ENCODE data around the gene DGKI.

The DGKI gene

DNA sequence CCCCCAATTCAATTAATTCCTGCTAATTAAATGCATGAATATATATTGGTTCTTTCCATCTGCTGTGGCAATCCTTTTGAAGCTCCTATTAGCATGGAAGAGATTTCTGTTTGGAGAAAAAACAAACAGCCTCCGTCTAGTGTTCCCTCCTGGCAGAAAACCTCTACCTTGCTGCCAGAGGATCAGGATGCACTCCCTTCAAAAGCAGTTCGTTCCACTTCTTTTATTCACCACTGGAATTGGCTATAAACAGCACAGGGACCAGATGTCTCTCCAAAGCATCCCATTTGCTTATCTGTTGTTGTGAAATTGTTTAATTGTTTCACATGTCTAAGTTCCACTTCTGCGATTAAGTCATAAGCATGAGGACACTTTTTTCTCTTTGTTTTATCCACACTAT is 425.4 kb downstream of the DGKI start:
- ChIA-PET CTCF (no interaction called here), POLR2A (no interaction called here)
- TF ChIP-seq ZNF23 (tag by site-specific recombination; IDR thresholded peaks at IDR 0.05; ENCODE audit: borderline replicate concordance) (no peak), REPIN1 (tag by site-specific recombination; IDR thresholded peaks at IDR 0.05; ENCODE audit: low read depth) (no peak), ZNF140 (tag by site-specific recombination; IDR thresholded peaks at IDR 0.05) (no peak), ZNF658 (tag by site-specific recombination; IDR thresholded peaks at IDR 0.05) (no peak)
- TF ChIP-seq, protein P1, sequence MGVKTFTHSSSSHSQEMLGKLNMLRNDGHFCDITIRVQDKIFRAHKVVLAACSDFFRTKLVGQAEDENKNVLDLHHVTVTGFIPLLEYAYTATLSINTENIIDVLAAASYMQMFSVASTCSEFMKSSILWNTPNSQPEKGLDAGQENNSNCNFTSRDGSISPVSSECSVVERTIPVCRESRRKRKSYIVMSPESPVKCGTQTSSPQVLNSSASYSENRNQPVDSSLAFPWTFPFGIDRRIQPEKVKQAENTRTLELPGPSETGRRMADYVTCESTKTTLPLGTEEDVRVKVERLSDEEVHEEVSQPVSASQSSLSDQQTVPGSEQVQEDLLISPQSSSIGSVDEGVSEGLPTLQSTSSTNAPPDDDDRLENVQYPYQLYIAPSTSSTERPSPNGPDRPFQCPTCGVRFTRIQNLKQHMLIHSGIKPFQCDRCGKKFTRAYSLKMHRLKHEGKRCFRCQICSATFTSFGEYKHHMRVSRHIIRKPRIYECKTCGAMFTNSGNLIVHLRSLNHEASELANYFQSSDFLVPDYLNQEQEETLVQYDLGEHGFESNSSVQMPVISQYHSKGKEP (tag by site-specific recombination; IDR thresholded peaks at IDR 0.05), result no peak
- TF ChIP-seq, protein P2, sequence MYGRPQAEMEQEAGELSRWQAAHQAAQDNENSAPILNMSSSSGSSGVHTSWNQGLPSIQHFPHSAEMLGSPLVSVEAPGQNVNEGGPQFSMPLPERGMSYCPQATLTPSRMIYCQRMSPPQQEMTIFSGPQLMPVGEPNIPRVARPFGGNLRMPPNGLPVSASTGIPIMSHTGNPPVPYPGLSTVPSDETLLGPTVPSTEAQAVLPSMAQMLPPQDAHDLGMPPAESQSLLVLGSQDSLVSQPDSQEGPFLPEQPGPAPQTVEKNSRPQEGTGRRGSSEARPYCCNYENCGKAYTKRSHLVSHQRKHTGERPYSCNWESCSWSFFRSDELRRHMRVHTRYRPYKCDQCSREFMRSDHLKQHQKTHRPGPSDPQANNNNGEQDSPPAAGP (tag by site-specific recombination; IDR thresholded peaks at IDR 0.05), result no peak
- no peak overlapping the region for H3K27ac ChIP-seq (ENCODE audit: extremely low read depth, low read depth, low read length)
- no peaks in the 10 kb centered on the region for H3K4me1 ChIP-seq (ENCODE audit: control insufficient read depth, insufficient read depth, low read length)
- no peaks in the 10 kb centered on the region for H3K9me3 ChIP-seq (ENCODE audit: control insufficient read depth, insufficient read depth, low read depth, low read length)
- H3K4me3 ChIP-seq (ENCODE audit: low read depth, low read length), result no peak overlapping the region
- no peaks in the 10 kb centered on the region for H3K36me3 ChIP-seq (ENCODE audit: control insufficient read depth in 2 of 2, insufficient read depth in 1 of 2, low read length in 2 of 2)

DNA sequence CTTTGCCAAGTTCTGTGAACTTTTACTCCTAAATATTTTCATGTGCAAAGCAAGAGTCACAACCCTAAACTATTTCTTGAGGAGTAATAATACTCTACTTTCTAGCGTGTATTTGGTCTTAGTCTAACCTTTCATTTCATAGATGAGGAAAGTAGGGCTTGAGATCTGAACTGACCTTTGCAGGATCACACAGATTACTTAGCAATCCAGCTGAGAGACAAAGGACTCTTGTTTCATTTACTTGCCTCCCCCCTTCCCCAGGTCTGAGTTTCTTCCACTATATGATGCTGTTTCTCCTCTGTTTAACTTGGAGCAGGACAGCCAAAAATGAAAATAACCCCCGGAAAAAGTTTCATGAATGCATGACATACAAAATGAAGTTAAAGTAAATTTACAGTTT is 427.9 kb downstream of the DGKI start:
- Histone ChIP-seq H3K9me3 (ENCODE audit: control insufficient read depth, insufficient read depth, low read depth, low read length) (no peaks in the 10 kb centered on the region), H3K4me3 (ENCODE audit: low read depth, low read length) (no peak overlapping the region), H3K36me3 (ENCODE audit: control insufficient read depth in 2 of 2, insufficient read depth in 1 of 2, low read length in 2 of 2) (no peaks in the 10 kb centered on the region), H3K27ac (ENCODE audit: extremely low read depth, low read depth, low read length) (no peak overlapping the region), H3K4me1 (ENCODE audit: control insufficient read depth, insufficient read depth, low read length) (no peaks in the 10 kb centered on the region)
- POLR2A ChIA-PET, result no interaction called here
- CTCF ChIA-PET, result interaction anchor here (0.6 kb wide), 1 partner anchor 208 kb away, joined by 3 read pairs; no protein-coding TSS in a partner anchor
- TF ChIP-seq ZNF777 (tag by site-specific recombination; IDR thresholded peaks at IDR 0.05; ENCODE audit: borderline replicate concordance) (no peak), SCRT1 (tag by site-specific recombination; IDR thresholded peaks at IDR 0.05; ENCODE audit: borderline replicate concordance) (no peak), ZNF501 (tag by site-specific recombination; IDR thresholded peaks at IDR 0.05) (no peak), ZNF112 (tag by site-specific recombination; IDR thresholded peaks at IDR 0.05) (no peak), MEIS1 (CRISPR knock-in tag; IDR thresholded peaks at IDR 0.05; ENCODE audit: borderline replicate concordance) (no peak), ZNF341 (tag by site-specific recombination; IDR thresholded peaks at IDR 0.05; ENCODE audit: low read depth) (no peak), ZNF76 (tag by site-specific recombination; IDR thresholded peaks at IDR 0.05; ENCODE audit: borderline replicate concordance, low read depth) (no peak), ZNF146 (tag by site-specific recombination; IDR thresholded peaks at IDR 0.05) (no peak)
- TF ChIP-seq, protein P3, sequence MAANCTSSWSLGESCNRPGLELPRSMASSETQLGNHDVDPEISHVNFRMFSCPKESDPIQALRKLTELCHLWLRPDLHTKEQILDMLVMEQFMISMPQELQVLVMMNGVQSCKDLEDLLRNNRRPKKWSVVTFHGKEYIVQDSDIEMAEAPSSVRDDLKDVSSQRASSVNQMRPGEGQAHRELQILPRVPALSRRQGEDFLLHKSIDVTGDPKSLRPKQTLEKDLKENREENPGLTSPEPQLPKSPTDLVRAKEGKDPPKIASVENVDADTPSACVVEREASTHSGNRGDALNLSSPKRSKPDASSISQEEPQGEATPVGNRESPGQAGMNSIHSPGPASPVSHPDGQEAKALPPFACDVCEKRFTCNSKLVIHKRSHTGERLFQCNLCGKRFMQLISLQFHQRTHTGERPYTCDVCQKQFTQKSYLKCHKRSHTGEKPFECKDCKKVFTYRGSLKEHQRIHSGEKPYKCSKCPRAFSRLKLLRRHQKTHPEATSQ (tag by site-specific recombination; IDR thresholded peaks at IDR 0.05), result no peak

DNA sequence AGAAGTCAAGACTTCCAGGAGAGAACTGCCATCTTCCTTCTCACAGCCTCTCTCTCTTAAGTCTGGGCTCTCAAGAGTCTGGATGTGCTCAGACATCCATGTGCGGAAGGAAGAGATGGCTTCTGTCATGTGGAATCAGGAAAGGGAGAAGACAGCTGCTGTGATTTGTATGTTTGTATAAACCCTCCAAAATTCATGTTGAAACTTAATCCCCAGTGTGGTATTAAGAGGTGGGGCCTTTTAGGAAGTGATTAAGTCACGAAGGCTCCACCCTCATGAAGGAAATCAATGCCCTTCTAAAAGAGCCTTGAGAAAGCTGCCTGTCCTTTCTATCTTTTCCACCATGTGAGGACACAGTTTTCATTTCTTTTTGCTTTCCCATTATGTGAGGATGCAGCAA is 429.3 kb downstream of the DGKI start:
- no peaks in the 10 kb centered on the region for H3K4me1 ChIP-seq (ENCODE audit: control insufficient read depth, insufficient read depth, low read length)
- CTCF ChIA-PET, result interaction anchor here (0.6 kb wide), 2 partner anchors 142 to 209 kb away, joined by 3 to 5 read pairs; no protein-coding TSS in a partner anchor

More for the DNA sequence above, 429.3 kb downstream of the DGKI start:
- H3K4me3 ChIP-seq (ENCODE audit: low read depth, low read length), result no peak overlapping the region
- no peaks in the 10 kb centered on the region for H3K36me3 ChIP-seq (ENCODE audit: control insufficient read depth in 2 of 2, insufficient read depth in 1 of 2, low read length in 2 of 2)
- POLR2A ChIA-PET, result no interaction called here
- no peaks in the 10 kb centered on the region for H3K9me3 ChIP-seq (ENCODE audit: control insufficient read depth, insufficient read depth, low read depth, low read length)
- TF ChIP-seq, protein P4, sequence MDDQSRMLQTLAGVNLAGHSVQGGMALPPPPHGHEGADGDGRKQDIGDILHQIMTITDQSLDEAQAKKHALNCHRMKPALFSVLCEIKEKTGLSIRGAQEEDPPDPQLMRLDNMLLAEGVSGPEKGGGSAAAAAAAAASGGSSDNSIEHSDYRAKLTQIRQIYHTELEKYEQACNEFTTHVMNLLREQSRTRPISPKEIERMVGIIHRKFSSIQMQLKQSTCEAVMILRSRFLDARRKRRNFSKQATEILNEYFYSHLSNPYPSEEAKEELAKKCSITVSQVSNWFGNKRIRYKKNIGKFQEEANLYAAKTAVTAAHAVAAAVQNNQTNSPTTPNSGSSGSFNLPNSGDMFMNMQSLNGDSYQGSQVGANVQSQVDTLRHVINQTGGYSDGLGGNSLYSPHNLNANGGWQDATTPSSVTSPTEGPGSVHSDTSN (CRISPR knock-in tag; IDR thresholded peaks at IDR 0.05), result no peak
- TF ChIP-seq, protein P5, sequence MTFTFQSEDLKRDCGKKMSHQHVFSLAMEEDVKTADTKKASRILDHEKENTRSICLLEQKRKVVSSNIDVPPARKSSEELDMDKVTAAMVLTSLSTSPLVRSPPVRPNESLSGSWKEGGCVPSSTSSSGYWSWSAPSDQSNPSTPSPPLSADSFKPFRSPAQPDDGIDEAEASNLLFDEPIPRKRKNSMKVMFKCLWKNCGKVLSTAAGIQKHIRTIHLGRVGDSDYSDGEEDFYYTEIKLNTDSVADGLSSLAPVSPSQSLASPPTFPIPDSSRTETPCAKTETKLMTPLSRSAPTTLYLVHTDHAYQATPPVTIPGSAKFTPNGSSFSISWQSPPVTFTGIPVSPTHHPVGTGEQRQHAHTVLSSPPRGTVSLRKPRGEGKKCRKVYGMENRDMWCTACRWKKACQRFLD (tag by site-specific recombination; IDR thresholded peaks at IDR 0.05), result no peak
- no peak for TF ChIP-seq GLIS2 (tag by site-specific recombination; IDR thresholded peaks at IDR 0.05)
- no peak for TF ChIP-seq ZNF175 (tag by site-specific recombination; IDR thresholded peaks at IDR 0.05)
- TF ChIP-seq ZNF561 (tag by site-specific recombination; IDR thresholded peaks at IDR 0.05; ENCODE audit: borderline replicate concordance), result no peak
- no peak for TF ChIP-seq ZFP37 (tag by site-specific recombination; IDR thresholded peaks at IDR 0.05)
- TF ChIP-seq, protein P6, sequence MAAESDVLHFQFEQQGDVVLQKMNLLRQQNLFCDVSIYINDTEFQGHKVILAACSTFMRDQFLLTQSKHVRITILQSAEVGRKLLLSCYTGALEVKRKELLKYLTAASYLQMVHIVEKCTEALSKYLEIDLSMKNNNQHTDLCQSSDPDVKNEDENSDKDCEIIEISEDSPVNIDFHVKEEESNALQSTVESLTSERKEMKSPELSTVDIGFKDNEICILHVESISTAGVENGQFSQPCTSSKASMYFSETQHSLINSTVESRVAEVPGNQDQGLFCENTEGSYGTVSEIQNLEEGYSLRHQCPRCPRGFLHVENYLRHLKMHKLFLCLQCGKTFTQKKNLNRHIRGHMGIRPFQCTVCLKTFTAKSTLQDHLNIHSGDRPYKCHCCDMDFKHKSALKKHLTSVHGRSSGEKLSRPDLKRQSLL (tag by site-specific recombination; IDR thresholded peaks at IDR 0.05), result no peak
- no peak for TF ChIP-seq HOXD13 (CRISPR knock-in tag; IDR thresholded peaks at IDR 0.05; ENCODE audit: borderline replicate concordance)
- no peak overlapping the region for H3K27ac ChIP-seq (ENCODE audit: extremely low read depth, low read depth, low read length)
